Tongue (tissue), 2 donors: ENCODE results near the gene TCF12. TPM values are rescaled to one million over a fixed set of nuclear protein-coding genes. Genes with fewer than 3 reads are reported as not detected.
A peak's percentile ranks its signal among the peaks of the same experiment; 100 is the strongest.

Experiments
- DNase-seq: peaks from one replicate; pipeline ENCODE4 v3.0.0-alpha.2; 2015
- total RNA-seq: library from RNA; depleted of rRNA; stranded (reverse); fragments of >200 nt; gene quantifications from one replicate; pipeline ENCODE4 v1.2.3, GENCODE V29; 2014

Gene TCF12
- total RNA-seq, 1 donor from 2014 or later, result 176 TPM

DNA sequence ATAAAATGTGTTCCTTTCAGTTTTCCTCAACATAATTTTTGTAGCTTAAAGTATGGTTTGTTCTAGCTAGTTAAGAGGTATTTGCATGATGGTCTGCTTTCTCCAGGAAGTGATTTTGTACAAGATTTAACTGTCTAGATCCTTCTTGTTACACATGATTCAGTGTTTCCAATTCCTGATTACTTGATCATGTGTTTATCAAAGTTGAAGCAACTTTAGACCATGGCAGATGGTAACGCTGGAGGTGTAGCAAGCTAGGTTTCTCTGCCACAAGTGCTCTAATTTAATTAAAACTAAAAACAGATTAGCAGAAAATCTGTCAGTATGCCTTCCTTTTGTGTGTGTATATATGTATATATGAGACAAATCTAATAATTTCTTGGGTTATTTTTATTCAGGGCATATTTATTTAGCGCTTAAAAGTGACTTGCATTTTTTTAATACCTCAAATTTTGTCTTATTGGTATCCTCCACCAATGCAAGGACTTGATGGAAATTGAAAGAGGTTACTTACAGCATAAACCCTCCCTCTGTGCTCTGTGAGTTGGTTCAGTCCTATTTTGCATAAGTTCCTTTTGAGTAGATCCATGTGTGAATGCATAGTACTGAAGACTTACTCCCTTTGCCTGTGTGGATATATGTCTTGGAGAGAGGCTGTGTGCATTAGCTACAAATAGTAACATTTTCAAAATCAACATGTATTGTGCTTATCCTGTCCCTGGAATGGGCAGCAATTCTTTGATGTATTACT, 300.6 kb downstream of the TCF12 start:
- peak; percentile 95 for DNase-seq

DNA sequence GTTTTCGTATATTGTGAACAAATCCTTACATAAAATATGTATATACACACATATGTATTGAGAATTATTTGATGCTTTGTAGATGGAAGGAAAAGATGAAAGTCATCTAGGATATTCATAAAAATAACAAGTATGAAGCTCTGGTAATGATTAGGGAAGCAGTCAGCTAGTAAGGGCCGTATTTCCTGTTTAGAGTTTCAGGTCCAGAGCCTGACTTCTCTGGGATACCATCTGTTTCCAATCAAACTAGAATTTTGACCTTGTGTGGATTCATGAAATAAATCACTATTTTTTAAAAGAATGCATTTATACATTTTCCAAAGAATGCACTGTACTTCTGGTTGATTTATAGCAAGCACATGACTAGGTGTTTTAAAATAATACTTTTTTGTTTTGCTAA, 301.8 kb downstream of the TCF12 start:
- peak; percentile 80 for DNase-seq

DNA sequence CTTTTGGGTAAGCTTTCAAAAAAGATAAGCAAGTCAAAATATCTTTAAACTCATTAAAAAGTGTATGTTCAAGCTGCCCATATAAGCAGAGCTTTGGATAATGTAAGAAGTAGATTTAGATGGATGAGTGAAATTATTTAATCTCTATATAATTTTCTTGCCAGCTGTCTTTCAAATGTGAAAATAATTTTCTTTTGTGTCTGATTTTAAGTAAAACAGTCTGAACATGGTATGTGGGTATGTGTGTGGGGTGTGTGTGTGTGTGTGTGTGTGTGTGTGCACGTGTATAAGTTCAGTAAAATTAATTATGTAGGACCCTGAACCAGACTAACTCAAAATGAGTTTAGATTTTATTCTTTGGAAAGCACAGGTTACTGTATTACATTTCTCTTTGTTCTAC, 302.7 kb downstream of the TCF12 start:
- DNase-seq, result peak; percentile 51

DNA sequence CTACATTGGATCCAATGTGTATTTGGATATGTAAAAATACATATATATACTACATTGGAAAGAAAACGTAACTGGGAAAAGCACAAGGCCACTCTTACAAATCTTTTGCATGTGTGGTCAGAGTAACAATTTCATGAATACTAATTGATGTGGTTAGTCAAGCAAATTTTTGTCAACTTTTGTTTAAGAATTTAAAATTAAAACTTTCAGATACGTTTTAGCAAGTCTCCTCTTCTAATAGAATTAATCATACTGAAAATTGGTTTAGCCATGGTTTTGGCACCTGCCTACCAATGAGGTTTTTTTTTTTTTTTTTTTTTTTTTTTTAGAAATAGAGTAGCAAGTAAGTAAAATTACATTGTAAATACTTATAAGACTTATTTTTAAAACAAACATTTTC, 304.9 kb downstream of the TCF12 start:
- peak; percentile 38 for DNase-seq

DNA sequence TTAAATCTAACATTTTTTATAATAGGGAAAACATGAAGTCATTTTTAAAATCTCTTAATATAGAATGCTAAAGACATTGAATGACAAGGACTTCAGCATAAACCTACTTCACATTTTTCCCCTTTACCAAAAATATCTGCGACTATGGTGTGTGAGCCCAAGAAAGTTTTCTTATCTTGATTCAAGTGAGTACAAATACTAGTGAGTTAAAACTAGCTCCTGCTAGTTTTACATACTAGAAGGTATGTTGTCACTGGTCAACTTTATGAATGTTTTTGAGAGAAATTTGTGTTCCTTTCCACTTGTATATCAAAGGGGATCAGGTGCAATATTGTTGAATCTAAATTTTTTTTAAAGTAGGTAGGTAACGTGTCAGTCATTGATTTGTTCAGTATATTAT, 305.4 kb downstream of the TCF12 start:
- DNase-seq, result no peak

DNA sequence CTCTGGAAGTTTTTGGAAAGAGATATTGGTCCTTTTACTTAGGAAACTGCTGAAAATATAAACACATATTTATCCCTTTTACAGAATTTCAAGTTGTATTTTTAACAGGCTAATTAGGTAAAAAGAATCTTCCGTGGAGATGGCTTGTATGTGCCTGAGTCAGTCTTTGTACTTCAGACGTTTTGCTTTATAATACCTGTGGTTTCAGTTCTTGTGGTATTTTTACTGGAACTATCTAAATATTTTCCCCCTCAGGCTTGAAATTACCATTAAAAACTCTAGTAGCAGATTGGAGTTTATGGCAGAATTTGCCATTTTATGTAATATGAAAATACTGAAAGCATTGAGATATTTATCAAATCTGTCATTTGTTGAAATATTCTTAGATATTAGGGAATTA, 306.2 kb downstream of the TCF12 start:
- no peak for DNase-seq

DNA sequence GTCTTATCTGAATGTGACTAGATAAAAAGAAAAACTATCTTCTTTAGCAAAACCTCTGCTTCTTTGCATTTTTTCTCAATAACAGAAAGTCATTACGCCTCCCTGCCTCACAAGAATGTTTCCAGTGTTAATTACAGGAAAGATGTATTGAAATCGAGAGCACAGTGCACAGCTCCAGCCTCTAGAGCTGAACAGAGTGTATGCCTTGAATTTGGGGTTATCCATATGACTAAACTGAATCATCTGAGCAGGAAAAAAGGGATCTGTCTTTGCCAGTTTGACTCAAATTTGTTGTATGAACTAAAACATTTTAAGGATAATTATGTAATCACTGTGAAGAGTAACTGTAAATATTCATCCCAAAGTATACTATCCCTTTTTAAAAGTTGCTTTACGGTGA, 308.7 kb downstream of the TCF12 start:
- DNase-seq, result peak; percentile 17

DNA sequence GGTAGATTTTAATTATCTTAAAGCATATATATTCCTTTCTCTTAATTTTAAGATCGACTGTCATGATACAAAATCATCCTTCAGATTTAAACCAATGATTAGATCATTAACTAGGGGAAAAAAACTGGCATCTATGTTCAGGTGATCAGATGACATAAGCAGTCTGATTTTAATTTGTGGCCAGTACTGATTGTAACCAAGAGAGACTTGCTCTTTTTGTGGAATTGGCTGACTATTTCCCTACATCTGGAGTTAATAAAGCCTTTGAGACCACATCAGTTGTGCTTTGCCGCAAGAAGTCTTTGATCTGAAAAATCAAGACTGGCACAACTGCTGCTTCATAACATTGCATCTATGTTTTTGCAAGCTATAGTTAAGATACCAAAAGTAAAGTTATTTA, 309.5 kb downstream of the TCF12 start:
- DNase-seq, result peak; percentile 80

DNA sequence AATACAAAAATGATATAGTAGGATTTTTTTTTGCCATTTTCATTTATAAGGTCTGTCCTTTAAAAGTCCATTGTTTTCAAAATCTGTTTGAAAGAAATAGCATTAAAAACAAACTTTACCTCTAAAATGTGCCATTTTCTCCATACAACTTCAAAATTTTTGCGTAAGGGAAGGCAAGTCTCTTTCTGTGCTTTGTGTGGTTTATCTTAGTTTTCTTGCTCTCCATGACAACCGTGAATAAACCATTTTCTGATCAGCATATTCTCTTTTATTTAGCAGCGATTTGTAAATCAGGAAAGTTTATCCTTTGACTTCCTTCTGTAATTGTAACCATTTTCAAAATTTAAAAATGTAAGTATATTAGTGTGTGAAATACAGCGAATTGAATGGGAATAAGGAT, 310.0 kb downstream of the TCF12 start:
- peak; percentile 47 for DNase-seq

DNA sequence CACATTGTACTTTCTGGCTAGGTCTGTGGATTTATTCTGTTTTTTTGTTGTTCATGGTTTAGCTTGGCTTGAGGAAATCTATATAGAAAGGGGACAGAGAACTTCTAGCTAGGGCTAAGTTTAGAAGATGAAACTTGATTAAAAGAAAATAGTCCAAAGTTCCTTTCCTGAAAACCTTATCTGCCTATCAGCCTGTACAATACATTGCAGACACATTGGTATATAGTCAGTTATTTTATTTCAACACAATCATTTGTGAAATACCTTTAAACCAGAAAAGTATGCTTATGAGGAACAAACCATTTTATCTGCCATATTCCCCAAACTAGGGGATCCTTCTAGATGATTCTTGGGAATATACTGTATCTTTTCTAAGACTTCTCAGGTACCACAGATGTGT, 310.6 kb downstream of the TCF12 start:
- DNase-seq, result no peak

DNA sequence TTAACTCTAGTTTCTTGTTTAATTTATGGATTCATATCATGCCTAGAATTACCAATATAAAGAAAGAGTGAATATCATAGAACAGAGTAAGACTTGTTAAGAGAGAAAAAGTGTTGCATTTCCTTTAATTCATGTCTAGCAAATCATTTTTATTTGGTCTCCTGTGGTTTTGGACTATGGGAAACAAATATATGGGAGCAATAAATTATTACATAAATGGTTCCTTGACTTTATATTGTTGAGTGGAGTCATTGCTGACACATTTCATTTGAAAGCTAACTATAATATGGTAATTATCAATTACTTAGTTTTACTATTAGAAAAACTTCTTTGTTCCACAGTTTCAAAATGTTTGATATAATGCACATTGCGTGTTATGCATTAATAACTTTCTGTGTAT, 313.1 kb downstream of the TCF12 start:
- DNase-seq, result no peak

DNA sequence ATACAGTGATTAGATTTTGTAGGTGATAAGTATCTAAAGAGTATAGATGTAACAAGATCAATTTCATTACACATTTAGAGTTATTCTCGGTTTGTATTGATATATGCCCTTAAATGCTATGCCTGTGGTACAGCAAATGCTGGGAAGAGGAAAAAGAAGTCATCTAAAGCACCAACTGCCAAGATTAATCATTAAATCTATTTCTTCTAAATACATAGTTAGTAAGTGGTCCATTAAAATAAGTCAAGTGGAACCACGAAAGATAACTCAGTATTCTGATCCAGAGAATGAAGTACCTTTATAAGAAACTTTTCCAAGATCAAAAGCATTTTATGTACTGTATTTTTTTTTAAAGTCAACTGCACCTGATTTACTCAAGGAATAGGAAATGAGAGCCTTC, 315.7 kb downstream of the TCF12 start:
- DNase-seq, result no peak

DNA sequence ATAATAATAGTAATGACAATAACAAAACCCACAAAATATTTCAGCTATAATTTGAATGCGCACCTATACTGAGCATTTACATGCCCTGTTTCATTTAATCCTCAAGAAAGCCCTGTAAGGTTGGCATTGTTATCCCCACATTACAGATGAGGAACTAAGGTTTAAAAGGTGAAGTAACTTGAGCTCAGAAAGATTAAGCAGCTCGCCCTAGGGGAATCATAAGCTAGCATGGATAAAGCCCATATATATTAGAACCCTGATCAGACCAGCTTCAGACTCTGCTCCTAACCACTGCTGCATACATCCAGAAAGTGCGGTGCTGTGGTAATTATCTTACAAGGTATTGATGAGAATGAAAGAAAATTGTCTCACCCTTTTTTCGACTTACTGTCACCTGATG, 316.7 kb downstream of the TCF12 start:
- DNase-seq, result no peak

DNA sequence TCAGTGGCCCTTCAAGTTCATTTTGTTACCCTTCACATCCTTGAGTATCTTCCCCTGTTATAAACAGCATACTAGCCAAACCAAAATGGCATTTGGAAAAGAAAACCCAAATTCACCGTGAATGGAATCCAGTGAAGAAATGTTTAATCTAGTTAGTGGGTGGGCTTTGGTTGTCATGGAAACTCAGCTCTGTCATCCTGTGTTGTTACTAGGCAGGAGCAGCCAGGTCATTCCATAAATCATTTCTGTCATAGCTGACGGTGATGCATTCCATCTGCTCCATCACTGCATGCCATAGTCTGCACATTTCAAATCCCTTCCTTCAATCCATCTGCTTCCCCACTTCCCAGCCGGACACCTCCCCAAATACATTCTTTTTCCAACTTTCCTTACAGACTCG, 317.4 kb downstream of the TCF12 start:
- peak; percentile 90 for DNase-seq

DNA sequence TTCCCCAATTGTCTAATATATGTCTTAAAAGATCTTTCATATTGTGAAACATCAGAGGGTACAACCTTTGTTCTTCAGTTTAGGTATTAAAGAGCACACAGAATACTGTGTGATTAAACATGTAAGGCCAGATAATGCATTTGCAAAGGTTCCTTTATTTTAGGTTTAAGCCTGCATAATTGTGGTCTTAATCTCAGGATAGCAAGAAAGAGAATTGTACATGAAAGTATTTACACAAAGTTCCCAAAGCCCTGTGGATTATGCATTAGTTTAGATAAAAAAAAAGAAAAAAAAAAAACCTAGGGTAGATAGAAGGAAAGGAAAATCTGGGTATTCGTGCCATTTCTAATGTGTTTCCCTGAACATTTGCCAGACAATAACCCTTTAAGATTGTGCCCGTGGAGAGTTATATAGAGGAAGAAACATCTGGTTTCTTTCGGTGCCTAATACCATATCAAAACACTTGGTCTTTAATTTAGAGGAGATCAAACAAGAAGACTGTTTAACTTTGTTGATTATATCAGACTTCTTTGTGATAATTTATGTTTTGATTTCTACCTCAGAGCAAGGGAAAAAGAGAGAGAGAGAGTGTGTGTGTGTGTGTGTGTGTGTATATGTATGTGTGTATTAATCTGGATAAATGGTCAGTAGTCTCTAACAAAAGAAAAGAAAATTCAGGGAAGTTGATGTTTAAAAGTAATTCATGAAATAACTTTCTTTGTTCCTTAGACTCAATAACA, 318.3 kb downstream of the TCF12 start:
- peak; percentile 76 for DNase-seq

DNA sequence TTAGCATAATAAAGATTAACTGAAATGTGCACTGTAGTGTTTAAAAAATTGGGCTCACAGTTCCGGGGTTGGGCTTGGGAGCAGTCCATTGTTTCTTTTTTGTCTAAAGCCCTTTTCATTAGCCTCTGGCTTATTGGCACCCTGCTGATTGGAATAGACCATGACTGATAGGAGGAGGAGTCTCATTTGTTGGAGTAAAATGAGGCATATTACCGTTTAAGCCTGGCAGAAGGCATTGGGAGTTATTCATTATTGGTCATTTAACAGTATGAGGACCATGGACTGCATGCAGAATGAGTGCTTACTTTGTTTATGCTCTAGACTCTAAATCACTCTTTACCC, 318.8 kb downstream of the TCF12 start:
- peak; percentile 43 for DNase-seq

DNA sequence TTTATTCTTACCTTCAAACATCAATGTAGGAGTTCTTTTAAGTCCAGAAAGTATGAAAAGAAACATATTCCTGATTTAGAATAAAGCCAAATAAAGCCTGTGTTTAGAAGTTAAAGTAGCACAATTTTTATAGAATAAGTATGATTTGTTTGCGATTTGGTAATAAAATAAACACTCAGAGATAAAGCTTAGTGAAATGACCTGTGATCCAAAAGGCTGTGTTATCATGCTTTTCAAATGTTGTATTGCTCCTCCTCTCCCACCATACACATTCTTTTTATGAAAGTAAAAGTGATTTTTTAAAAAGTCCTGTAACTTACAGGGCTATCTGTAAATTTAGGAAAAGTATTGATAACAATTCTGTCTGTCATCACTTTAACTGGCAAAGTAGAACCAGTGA, 319.2 kb downstream of the TCF12 start:
- DNase-seq, result no peak

DNA sequence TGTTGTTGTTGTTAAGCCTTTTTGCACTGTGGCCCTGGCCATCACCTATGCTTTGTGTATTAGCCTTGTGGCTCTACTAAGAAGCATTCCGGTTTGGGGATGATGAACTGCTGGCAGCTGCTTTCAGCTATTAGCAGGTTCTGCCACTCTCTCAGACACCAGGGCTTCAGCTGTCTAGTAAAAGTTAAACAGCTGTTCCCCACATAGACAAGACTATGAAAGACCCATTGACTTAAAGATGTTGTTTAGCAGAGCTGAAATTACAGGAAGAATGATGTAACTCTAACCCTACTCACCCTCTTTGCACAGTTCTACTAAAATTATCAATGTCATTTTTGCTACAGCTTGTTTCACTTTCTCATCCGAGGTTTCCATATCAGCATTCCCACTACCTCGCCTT, 326.7 kb downstream of the TCF12 start:
- peak; percentile 94 for DNase-seq

DNA sequence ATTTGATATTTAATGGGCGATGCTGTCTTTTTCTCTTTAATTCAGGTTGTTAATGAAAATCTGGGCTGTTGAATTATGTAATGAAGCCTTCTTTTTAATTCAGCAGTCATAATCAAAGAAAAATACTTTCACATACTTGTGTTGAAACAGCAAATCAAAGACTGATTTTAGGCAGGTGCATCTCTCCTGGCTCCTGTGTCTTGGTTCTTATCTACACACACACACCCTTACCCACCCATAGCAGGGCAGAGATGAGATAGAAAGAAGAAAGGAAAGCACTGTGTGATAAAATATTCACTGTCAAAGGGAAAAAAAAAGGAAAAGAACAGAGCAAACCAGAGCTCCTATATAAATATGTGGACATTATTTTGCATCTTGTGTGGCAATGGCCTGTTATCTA, 327.3 kb downstream of the TCF12 start:
- no peak for DNase-seq

DNA sequence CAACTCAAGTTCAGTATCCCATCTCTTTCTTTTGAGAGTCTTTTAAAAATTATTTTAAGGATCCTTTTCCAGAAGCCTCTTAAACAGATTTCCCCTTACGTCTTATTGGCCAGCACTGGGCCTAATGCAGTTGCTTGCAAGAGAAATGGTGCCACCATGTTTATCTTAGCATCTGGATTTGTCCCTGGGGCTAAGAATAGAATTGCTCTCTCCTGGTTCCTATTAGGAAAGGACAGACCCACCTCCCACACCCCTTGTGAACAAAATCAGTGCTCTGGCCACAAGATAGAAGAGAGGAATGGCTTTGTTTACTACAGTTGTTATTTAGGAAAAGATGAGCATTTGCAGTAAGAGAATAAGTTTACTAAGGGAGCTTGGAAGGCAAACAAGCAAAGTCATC, 329.6 kb downstream of the TCF12 start:
- DNase-seq, result no peak

DNA sequence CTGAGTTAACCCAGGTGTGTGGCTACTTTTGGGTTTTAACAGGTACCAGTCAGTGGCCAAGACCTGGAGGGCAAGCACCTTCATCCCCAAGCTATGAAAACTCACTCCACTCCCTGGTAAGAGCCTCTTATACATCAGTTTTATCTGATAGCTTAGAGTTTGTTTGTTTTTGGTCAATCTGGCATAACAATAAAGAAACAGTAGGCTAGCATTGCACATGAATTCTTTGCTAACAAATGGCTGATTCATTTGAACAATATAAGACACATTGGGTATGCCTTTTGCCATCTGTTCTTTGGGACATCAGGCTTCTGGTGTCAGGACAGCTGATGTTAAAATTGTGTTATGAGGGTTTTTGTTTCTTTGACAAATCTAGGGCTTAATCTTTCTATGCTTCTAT, 332.9 kb downstream of the TCF12 start:
- peak; percentile 70 for DNase-seq

DNA sequence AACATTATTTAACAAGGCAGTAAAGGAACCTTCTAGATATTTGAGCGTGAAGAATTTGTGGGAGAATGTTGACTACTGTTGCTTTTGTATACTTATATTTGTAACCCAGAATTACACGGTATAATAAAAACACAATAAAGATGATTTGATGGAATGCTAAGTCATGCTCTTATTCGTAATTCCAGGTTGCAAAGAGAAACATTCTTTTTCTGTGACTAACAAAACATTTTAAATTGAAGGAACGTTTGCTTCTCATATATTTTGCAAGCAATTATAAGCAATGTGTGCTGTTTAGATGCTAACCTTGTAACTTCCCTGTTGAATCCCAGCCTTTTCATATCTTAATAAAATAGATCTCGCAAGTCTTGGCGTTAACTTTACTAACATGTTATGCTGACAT, 333.5 kb downstream of the TCF12 start:
- no peak for DNase-seq

DNA sequence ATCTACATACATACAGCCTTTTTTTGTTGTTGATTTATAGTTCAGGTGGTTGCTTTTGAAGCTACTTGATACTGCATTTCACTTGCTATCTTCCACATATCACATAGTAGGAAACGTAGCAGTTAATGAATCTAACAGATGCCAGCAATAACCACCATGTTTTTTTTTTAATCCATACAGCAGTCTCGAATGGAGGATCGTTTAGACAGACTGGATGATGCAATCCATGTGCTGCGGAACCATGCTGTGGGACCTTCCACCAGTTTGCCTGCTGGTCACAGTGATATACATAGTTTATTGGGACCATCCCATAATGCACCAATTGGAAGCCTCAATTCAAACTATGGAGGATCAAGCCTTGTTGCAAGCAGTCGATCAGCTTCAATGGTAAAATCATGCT, 334.6 kb downstream of the TCF12 start:
- no peak for DNase-seq

DNA sequence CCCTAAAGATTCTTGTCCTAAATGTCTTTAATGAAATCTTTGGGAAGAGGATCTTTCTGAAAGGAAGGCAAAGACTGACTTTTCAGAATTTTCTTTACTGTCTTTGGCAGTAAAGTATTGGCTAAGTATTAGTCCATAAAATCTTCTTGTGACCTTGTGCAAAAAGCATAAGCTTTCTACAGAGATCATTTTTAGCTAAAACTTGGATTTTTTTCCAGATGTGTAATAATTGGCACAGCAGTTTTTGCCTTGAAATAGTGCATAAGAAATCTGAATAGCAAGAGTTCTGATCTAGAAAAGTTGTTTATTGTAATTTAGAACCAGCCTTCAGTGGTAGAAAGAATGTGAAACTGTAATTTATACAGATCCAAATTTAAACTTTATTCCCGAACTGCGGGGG, 335.1 kb downstream of the TCF12 start:
- no peak for DNase-seq
